ENCODE results near the gene FMNL2.

DNA sequence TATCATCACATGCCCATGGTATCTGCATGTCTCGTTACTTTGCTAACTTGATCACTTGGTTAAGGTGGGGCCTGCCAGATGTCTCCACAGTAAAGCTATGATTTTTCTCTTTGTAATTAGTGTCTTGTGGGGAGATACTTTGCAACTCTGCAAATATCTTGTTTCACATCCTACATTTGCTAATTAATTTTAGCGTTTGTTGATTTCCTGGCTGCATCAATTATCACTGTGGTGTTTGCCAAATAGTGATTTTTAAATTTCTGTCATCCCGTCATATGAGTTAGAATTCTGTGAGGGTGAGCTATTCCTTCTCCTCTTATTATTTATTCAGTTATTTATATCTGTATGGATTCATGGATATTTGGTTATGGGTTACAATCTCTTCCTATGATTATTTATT, 161.4 kb downstream of the FMNL2 start:
- TF ChIP-seq, protein P1, sequence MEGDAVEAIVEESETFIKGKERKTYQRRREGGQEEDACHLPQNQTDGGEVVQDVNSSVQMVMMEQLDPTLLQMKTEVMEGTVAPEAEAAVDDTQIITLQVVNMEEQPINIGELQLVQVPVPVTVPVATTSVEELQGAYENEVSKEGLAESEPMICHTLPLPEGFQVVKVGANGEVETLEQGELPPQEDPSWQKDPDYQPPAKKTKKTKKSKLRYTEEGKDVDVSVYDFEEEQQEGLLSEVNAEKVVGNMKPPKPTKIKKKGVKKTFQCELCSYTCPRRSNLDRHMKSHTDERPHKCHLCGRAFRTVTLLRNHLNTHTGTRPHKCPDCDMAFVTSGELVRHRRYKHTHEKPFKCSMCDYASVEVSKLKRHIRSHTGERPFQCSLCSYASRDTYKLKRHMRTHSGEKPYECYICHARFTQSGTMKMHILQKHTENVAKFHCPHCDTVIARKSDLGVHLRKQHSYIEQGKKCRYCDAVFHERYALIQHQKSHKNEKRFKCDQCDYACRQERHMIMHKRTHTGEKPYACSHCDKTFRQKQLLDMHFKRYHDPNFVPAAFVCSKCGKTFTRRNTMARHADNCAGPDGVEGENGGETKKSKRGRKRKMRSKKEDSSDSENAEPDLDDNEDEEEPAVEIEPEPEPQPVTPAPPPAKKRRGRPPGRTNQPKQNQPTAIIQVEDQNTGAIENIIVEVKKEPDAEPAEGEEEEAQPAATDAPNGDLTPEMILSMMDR (IDR thresholded peaks at IDR 0.05; ENCODE audit: low read length) = no peak
- TF ChIP-seq EZH2 (optimal IDR thresholded peaks at IDR 0.05; ENCODE audit: low read depth, low read length) (no peak), EZH2phosphoT487 (IDR thresholded peaks at IDR 0.05; ENCODE audit: low read length) (no peak)

Measured in MM.1S (cell line).